Kidney glomerular epithelial cell (primary cell): ENCODE results near the gene BRIP1.
"Not testable (repeated sequence)": the region's sequence is repeated elsewhere in the genome, so short reads cannot be mapped to it uniquely, and the experiment has no call there.

Experiments
- DNase-seq: peaks from one replicate; lab custom pipeline; 2025; lab: John Stamatoyannopoulos, UW

The BRIP1 gene

GRCh38 chr17:61699032-61699431 lies 164.3 kb downstream of the BRIP1 start:
- DNase-seq: no peak

- DNase-seq: no peak
Observed at GRCh38 chr17:61698244-61698643, 165.1 kb downstream of the BRIP1 start.

GRCh38 chr17:61695779-61696337 lies 167.5 kb downstream of the BRIP1 start:
- DNase-seq: no peak

GRCh38 chr17:61694095-61694494 lies 169.2 kb downstream of the BRIP1 start:
- no peak for DNase-seq

GRCh38 chr17:61689610-61690180 lies 173.6 kb downstream of the BRIP1 start:
- no peak for DNase-seq

GRCh38 chr17:61687769-61688168 lies 175.6 kb downstream of the BRIP1 start:
- no peak for DNase-seq

- no peak for DNase-seq
Observed at GRCh38 chr17:61686113-61686512, 177.2 kb downstream of the BRIP1 start.

GRCh38 chr17:61684818-61685217 lies 178.5 kb downstream of the BRIP1 start:
- DNase-seq: no peak

- no peak for DNase-seq
Observed at GRCh38 chr17:61684172-61684571, 179.2 kb downstream of the BRIP1 start.

- no peak for DNase-seq
Observed at GRCh38 chr17:61683466-61683865, 179.9 kb downstream of the BRIP1 start.

GRCh38 chr17:61680921-61681320 lies 182.4 kb downstream of the BRIP1 start:
- no peak for DNase-seq

GRCh38 chr17:61678339-61678738 lies 185.0 kb downstream of the BRIP1 start:
- DNase-seq: no peak

- not testable (repeated sequence) for DNase-seq
Observed at GRCh38 chr17:61677150-61677811, 186.0 kb downstream of the BRIP1 start.

- DNase-seq: not testable (repeated sequence)
Observed at GRCh38 chr17:61676522-61676921, 186.8 kb downstream of the BRIP1 start.

GRCh38 chr17:61674609-61675008 lies 188.7 kb downstream of the BRIP1 start:
- DNase-seq: not testable (repeated sequence)

GRCh38 chr17:61673019-61673897 lies 190.1 kb downstream of the BRIP1 start:
- not testable (repeated sequence) for DNase-seq

GRCh38 chr17:61672140-61672539 lies 191.2 kb downstream of the BRIP1 start:
- DNase-seq: no peak

- no peak for DNase-seq
Observed at GRCh38 chr17:61670691-61671090, 192.6 kb downstream of the BRIP1 start.

- DNase-seq: no peak
Observed at GRCh38 chr17:61669522-61669921, 193.8 kb downstream of the BRIP1 start.

- DNase-seq: no peak
Observed at GRCh38 chr17:61668486-61668885, 194.8 kb downstream of the BRIP1 start.

- DNase-seq: not testable (repeated sequence)
Observed at GRCh38 chr17:61666406-61667088, 196.8 kb downstream of the BRIP1 start.

- DNase-seq: no peak
Observed at GRCh38 chr17:61663310-61663709, 200.0 kb downstream of the BRIP1 start.
